HL-60 (cell line): Measurements from ENCODE around the gene CSNK1G1.
A peak's percentile ranks its signal among the peaks of the same experiment; 100 is the strongest.

Source experiments
- DNase-seq, 2 experiments: peaks; one replicate each; pipeline ENCODE4 v3.0.0-alpha.2; 2010 to 2020; ENCODE audit warnings: low read depth in 1 of 2, low spot score in 1 of 2
- H3K27ac ChIP-seq: fragments of 250-450 bp; sonication (Bioruptor Pico); replicated peaks from 2 replicates; pipeline ENCODE4 v1.5.1; 2020; ENCODE audit warnings: mild to moderate bottlenecking, moderate library complexity
- H3K27me3 ChIP-seq: fragments of 250-450 bp; sonication (Bioruptor Pico); 2 replicates; pipeline ENCODE4 v1.5.1; 2021; ENCODE audit warnings: mild to moderate bottlenecking, moderate library complexity; ENCODE audit not compliant: insufficient read depth, poor library complexity, severe bottlenecking
- H3K4me3 ChIP-seq: replicated peaks from 2 replicates; pipeline ENCODE4 v1.5.1; 2011; ENCODE audit warnings: mild to moderate bottlenecking, control low read depth, low read length; ENCODE audit not compliant: insufficient read depth
- GABPA ChIP-seq: IDR thresholded peaks from 2 replicates; pipeline ENCODE4 v1.6.1; 2012; ENCODE audit warnings: low read depth
- POLR2AphosphoS5 ChIP-seq: IDR thresholded peaks from 2 replicates; pipeline ENCODE4 v1.6.1; 2012; ENCODE audit warnings: low read depth
- SPI1 ChIP-seq: IDR thresholded peaks from 2 replicates; pipeline ENCODE4 v1.6.1; 2012; ENCODE audit warnings: low read depth, mild to moderate bottlenecking, borderline replicate concordance
- TF ChIP-seq, protein P1 (sequence below): IDR thresholded peaks from one replicate; pipeline ENCODE4 v1.5.1; 2011; ENCODE audit warnings: low read length, control low read depth, inconsistent platforms; ENCODE audit not compliant: insufficient read depth
- TF ChIP-seq, protein P2 (sequence below): IDR thresholded peaks from 2 replicates; pipeline ENCODE4 v1.6.1; 2012; ENCODE audit warnings: low read depth; ENCODE audit not compliant: insufficient replicate concordance

Gene CSNK1G1

DNA sequence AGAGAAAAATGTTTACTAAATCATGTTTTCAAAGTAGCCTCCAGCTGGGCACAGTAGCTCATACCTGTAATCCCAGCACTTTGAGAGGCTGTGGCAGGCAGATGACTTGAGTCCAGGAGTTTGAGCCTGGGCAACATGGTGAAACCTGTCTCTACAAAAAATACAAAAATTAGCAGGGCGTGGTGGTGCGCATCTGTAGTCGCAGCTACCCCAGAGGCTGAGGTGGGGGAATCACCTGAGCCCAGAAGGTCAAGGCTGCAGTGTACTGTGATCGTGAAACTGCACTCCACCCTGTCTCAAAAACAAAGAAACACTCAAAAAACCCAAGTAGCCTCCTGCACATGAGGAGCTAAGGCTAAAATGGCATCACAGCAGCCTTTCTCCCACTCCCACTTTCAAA is 191.5 kb downstream of the CSNK1G1 start:
- no peak for DNase-seq
- Histone ChIP-seq H3K4me3 (no peak overlapping the region), H3K27me3 (no peaks in the 10 kb centered on the region), H3K27ac (peak overlapping the region; percentile 91)
- TF ChIP-seq POLR2AphosphoS5: no peak
- no peak for TF ChIP-seq SPI1
- TF ChIP-seq, protein P1, sequence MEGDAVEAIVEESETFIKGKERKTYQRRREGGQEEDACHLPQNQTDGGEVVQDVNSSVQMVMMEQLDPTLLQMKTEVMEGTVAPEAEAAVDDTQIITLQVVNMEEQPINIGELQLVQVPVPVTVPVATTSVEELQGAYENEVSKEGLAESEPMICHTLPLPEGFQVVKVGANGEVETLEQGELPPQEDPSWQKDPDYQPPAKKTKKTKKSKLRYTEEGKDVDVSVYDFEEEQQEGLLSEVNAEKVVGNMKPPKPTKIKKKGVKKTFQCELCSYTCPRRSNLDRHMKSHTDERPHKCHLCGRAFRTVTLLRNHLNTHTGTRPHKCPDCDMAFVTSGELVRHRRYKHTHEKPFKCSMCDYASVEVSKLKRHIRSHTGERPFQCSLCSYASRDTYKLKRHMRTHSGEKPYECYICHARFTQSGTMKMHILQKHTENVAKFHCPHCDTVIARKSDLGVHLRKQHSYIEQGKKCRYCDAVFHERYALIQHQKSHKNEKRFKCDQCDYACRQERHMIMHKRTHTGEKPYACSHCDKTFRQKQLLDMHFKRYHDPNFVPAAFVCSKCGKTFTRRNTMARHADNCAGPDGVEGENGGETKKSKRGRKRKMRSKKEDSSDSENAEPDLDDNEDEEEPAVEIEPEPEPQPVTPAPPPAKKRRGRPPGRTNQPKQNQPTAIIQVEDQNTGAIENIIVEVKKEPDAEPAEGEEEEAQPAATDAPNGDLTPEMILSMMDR: no peak
- TF ChIP-seq, protein P2, sequence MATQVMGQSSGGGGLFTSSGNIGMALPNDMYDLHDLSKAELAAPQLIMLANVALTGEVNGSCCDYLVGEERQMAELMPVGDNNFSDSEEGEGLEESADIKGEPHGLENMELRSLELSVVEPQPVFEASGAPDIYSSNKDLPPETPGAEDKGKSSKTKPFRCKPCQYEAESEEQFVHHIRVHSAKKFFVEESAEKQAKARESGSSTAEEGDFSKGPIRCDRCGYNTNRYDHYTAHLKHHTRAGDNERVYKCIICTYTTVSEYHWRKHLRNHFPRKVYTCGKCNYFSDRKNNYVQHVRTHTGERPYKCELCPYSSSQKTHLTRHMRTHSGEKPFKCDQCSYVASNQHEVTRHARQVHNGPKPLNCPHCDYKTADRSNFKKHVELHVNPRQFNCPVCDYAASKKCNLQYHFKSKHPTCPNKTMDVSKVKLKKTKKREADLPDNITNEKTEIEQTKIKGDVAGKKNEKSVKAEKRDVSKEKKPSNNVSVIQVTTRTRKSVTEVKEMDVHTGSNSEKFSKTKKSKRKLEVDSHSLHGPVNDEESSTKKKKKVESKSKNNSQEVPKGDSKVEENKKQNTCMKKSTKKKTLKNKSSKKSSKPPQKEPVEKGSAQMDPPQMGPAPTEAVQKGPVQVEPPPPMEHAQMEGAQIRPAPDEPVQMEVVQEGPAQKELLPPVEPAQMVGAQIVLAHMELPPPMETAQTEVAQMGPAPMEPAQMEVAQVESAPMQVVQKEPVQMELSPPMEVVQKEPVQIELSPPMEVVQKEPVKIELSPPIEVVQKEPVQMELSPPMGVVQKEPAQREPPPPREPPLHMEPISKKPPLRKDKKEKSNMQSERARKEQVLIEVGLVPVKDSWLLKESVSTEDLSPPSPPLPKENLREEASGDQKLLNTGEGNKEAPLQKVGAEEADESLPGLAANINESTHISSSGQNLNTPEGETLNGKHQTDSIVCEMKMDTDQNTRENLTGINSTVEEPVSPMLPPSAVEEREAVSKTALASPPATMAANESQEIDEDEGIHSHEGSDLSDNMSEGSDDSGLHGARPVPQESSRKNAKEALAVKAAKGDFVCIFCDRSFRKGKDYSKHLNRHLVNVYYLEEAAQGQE: no peak
- no peak for TF ChIP-seq GABPA

DNA sequence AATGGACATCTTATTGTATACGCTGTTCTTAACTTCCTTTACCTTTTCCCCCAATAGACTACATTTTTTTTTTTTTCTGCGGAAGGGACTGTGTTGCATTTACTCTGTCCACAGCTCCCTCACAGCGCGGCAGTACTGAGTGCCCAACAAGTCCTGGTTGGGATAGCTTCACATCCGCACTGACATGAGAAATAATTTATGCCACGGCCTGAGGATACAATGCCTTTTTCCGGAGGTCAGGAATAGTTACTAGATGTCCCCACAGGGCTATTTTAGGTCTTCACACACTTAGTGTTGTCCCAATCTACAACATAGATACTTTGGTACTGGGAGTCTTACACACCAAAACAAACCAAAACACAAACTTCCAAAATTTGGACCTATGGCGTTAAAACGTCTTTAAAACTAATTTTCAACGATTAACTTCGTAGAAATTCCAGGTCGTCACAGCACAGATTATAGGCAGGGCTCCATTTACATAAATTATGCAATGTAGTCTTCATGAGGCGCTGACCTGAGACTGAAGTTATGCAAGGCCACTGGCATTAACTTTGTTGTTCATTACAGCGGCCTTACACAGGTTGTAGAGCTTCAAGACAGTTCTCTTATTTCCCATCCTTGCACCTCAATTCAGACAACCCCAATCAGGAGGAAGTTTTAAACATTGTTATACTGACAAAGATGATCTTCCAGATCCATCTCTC is 192.2 kb downstream of the CSNK1G1 start:
- TF ChIP-seq SPI1 (no peak), GABPA (no peak), POLR2AphosphoS5 (no peak; the same call in 1 of the 2 replicates)
- TF ChIP-seq, protein P1: no peak
- TF ChIP-seq, protein P2: no peak
- H3K27ac ChIP-seq: peak overlapping the region; percentile 91
- peak; percentile 75 to 81 for DNase-seq
- H3K27me3 ChIP-seq: no peaks in the 10 kb centered on the region
- peak overlapping the region; percentile 45 for H3K4me3 ChIP-seq

DNA sequence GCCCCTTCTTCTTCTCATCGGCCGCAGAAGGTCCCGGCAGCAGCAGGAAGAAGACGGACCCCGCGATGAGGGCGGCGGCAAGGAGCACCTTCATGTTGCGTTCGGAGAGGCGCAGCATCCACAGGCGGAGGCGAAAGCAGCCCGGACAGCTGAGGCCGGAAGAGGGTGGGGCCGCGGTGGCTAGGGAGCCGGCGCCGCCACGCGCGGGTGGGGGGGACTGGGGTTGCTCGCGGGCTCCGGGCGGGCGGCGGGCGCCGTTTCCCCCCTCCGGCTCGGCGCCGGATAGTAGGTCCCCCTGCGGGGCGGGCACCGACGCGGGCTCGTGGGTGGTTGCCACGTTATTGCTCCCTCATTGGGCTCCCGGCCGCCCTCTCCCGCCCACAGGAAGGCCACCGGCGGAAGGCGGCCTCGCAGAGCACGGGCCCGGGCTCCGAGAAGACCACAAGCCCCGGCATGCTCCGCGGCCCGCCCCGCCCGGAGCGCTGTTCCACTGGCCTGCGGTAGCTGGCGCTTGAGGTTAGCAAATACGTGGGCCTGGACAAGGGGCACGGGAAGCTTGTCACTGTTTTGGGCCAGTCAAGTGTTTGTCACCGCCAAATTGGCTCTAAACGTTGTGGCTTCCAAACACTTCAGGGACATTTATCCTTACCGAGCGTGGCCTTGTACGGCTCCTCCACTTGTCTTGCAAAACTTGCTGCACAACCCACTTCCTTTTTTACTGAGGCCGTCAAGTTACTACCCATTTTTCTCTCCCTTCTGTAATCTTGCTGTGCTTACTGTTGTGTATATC is 192.9 kb downstream of the CSNK1G1 start, which contains the start of gene PPIB:
PPIB (minus strand) TSS at position 154 of the 790 bp plus-strand sequence; CDS start at position 118, 36 bp downstream.
- no peaks in the 10 kb centered on the region for H3K27me3 ChIP-seq
- DNase-seq: peak; percentile 95 to 98
- peak within 1 kb of the TSS; percentile 96 for H3K4me3 ChIP-seq
- H3K27ac ChIP-seq: peak within 1 kb of the TSS; percentile 91
- TF ChIP-seq, protein P2: peak; percentile 58
- TF ChIP-seq GABPA (peak; percentile 79), POLR2AphosphoS5 (peak; percentile 94), SPI1 (peak; percentile 99)
- TF ChIP-seq, protein P1: no peak
